ES-I3 (cell line): ENCODE measurements around the gene PCIF1.
"Not testable (repeated sequence)": the region's sequence is repeated elsewhere in the genome, so short reads cannot be mapped to it uniquely, and the experiment has no call there.

ENCODE experiments used
- H3K36me3 ChIP-seq: 2 replicates; pipeline ENCODE4 v1.6.1; 2013; ENCODE audit warnings: mild to moderate bottlenecking, low read length, control low read depth, moderate library complexity; ENCODE audit not compliant: insufficient read depth
- H3K4me1 ChIP-seq: 2 replicates; pipeline ENCODE4 v1.6.1; 2013; ENCODE audit warnings: mild to moderate bottlenecking, control low read depth, low read length; ENCODE audit not compliant: insufficient read depth
- H3K9ac ChIP-seq: 2 replicates; pipeline ENCODE4 v1.6.1; 2013; ENCODE audit warnings: low read depth, mild to moderate bottlenecking, low read length, moderate library complexity
- H3K9me3 ChIP-seq: 2 replicates; pipeline ENCODE4 v1.6.1; 2013; ENCODE audit warnings: mild to moderate bottlenecking, low read length, moderate library complexity; ENCODE audit not compliant: control insufficient read depth, insufficient read depth

PCIF1 gene

DNA sequence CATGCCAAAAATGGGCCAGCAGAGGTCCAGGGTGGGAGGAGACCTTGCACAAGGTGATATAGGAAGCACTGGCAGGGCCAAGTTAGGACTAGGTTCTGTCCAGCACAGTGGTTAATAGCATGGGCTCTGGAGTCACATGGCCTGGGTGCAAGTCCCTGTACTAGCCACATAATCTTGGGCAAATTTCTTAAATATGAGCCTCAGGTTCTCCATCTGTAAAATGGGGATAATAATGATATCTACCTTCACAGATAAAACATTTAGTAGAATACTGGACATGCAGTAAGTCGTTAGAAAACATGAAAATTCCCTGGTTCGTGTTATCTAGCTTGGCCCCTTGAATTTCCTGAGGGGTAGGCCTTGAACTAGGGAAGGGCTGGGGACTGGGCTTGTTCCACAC is 37.2 kb upstream of the PCIF1 start:
- Histone ChIP-seq H3K4me1 (no peaks in the 10 kb centered on the region), H3K9ac (no peak overlapping the region), H3K9me3 (no peaks in the 10 kb centered on the region), H3K36me3 (peaks cover 11% of the 10 kb centered on the region; the same call in 1 of the 2 replicates)

DNA sequence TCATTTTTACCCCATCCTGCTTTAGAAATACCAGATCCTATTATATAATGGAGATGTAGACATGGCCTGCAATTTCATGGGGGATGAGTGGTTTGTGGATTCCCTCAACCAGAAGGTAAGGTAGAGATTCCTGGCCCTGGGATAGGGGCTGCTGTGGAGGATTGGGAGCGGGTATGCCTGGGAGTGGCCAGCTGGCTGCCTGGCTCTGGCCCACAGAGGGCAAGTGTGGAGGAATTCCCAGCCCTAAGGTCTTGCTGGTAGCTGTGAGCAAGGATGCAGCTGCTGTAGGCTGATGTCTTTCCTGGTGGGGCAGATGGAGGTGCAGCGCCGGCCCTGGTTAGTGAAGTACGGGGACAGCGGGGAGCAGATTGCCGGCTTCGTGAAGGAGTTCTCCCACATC is 36.8 kb upstream of the PCIF1 start:
- H3K9ac ChIP-seq = no peak overlapping the region
- H3K36me3 ChIP-seq = peaks cover 11% of the 10 kb centered on the region; the same call in 1 of the 2 replicates
- H3K9me3 ChIP-seq = no peaks in the 10 kb centered on the region
- no peaks in the 10 kb centered on the region for H3K4me1 ChIP-seq

DNA sequence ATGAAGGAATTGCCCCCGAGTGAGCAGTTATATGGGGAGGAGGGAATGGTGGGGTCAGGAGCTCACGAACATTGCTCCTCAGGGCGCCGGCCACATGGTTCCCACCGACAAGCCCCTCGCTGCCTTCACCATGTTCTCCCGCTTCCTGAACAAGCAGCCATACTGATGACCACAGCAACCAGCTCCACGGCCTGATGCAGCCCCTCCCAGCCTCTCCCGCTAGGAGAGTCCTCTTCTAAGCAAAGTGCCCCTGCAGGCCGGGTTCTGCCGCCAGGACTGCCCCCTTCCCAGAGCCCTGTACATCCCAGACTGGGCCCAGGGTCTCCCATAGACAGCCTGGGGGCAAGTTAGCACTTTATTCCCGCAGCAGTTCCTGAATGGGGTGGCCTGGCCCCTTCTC is 36.2 kb upstream of the PCIF1 start:
- no peaks in the 10 kb centered on the region for H3K4me1 ChIP-seq
- peaks cover 11% of the 10 kb centered on the region; the same call in 1 of the 2 replicates for H3K36me3 ChIP-seq
- H3K9ac ChIP-seq = no peak overlapping the region
- H3K9me3 ChIP-seq = no peaks in the 10 kb centered on the region

DNA sequence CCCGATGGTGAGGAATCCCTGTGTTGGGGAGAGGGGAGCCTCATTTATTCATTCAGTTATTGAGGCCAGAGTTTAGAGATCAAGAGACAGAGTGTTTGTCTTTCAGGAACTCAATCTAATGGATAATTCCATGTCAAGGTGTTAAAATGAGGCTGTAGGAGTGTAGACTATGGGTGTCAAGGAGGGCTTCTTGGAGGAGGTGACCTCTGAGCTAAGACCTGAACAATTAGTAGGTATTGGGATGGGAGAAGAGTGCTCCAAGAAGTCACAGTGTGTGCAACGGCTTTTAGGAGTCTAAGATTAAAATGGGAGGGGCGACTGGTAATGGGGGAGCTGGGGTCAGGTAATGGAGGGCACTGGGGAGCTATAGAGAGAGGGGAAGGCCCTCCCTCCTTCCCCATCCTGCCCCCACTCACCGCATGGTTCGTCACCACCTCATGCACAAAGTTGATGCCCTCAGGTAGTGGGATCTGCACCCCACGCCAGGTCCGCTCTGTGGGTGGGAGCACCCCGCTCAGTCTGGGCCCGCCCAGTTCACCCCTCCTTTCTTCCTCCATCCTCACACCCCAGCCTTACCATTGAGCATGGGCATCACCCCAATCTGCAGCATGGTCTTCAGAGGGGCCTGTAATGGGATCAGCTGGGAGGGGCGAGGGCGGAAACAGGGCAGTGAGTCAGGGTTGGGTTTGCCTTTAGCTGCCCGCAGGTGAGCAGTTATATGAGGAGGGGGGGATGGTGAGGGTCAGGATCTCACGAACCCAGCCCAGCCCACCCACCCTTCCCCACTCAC is 35.2 kb upstream of the PCIF1 start:
- no peaks in the 10 kb centered on the region for H3K9me3 ChIP-seq
- no peaks in the 10 kb centered on the region for H3K4me1 ChIP-seq
- H3K36me3 ChIP-seq = 0 out of 2 replicates have a peak, but pooled peaks cover 8% of the 10 kb centered on the region
- no peak overlapping the region for H3K9ac ChIP-seq

DNA sequence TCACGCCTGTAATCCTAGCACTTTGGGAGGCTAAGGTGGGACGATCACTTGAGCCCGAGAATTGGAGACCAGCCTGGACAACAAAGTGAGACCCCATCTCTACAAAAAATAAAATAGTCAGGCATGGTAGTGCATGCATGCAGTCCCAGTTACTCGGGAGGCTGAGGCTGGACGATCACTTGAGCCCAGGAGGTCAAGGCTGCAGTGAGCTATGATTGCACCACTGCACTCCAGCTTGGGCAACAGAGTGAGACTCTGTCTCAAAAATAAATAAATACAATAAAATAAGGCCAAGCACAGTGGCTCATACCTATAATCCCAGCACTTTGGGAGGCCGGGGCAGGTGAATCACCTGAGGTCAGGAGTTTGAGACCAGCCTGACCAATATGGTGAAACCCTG is 33.2 kb upstream of the PCIF1 start:
- H3K36me3 ChIP-seq = peaks cover 12% of the 10 kb centered on the region; the same call in 1 of the 2 replicates
- H3K4me1 ChIP-seq, H3K9ac ChIP-seq, H3K9me3 ChIP-seq: not testable (repeated sequence)

DNA sequence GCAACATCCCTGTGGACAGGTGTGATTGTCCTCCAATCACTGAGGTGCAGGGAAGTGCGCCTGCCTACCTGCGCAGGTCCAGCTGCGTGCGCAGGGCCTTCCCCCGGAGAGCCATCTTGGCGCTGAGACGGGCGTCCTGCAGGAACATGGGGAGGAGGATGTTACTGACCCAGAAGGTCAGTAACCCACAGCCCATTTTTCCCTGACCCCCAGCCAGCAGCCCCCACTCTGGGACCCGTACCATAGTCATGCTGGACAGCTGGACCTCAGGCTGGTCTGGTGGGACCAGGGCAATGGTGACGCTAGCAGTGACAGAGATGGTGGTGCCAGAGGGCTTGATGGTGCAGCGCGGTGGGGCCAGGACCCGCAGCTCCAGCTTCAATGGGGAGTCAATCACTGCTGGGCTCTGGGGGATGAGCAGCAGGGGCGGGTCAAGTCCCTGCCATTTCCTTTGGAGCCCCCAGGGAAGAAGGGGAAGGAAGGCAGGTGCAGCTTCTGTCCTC is 32.2 kb upstream of the PCIF1 start:
- no peaks in the 10 kb centered on the region for H3K4me1 ChIP-seq
- H3K9me3 ChIP-seq = no peaks in the 10 kb centered on the region
- no peak overlapping the region for H3K9ac ChIP-seq
- H3K36me3 ChIP-seq = peaks cover 12% of the 10 kb centered on the region; the same call in 1 of the 2 replicates

DNA sequence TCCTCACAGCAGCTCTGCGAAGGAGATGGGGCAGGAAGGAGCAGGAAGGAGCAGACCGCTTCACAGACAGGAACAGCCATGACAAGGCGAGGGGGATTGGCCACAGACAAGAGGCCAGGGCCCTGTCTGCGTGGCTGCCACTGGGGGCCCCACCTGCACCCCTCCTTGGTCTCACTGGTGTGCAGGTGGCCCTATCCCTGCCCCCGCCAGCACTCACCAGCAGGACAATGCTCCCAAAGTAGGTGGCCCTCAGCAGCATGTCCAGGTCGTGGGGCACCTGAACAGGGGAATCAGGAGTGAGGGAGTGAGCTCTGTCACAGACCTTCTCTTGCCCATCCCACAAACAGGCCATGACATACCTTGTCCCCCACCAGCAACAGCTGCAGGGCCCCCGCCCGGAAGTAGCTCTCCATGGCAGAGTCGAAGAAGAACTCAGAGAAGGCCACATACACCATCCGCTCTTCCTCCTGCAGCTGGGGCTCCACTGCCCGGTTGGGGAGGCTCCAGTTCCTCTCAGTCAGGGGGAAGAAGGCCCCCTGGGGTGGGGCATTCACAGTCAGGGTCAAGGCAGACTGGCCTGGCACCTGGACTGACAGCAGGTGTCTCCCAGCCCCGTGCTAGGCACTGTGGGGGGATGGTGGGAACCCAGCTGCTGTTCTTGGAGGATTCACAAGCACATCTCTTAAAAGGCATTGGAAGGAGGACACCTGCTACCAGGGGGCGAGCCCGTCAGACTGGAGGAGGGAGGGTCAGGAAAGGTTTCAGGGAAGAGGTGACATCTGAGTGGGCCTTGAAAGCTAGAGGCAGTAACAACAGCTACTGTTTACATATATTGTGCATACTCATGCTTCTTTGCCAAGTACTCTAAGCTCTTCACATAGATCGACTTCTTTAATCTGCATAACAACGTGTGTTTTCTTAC is 29.6 kb upstream of the PCIF1 start:
- Histone ChIP-seq H3K4me1 (no peaks in the 10 kb centered on the region), H3K36me3 (peaks cover 15% of the 10 kb centered on the region), H3K9ac (no peak overlapping the region), H3K9me3 (no peaks in the 10 kb centered on the region)

DNA sequence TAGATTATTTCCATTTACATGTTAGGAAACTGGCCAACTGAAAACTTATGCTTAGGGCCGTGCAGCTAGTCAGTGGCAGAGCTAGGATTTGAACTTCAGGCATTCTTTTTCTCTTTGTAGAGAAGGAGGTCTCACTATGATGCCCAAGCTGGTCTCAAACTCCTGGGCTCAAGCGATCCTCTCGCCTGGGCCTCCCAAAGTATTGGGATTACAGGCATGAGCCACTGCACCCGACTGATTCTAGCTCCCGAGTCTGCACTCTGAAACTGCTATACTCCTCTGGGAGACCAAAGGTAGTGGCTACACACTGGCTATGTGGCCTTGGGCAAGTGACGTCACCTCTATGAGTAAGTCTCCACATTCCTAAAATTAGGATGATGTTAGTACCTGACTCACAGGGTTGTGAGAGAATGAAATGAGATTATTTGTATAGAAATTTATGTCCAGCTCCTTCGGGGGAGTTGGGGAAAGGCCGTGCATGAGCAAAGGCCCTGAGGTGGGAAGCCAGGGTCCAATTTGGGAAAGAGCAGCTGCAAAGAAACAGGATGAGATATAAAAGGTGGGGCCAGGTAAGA is 28.9 kb upstream of the PCIF1 start:
- H3K9me3 ChIP-seq = no peaks in the 10 kb centered on the region
- no peaks in the 10 kb centered on the region; the same call in 1 of the 2 replicates for H3K4me1 ChIP-seq
- H3K36me3 ChIP-seq = peaks cover 13% of the 10 kb centered on the region
- no peak overlapping the region for H3K9ac ChIP-seq

DNA sequence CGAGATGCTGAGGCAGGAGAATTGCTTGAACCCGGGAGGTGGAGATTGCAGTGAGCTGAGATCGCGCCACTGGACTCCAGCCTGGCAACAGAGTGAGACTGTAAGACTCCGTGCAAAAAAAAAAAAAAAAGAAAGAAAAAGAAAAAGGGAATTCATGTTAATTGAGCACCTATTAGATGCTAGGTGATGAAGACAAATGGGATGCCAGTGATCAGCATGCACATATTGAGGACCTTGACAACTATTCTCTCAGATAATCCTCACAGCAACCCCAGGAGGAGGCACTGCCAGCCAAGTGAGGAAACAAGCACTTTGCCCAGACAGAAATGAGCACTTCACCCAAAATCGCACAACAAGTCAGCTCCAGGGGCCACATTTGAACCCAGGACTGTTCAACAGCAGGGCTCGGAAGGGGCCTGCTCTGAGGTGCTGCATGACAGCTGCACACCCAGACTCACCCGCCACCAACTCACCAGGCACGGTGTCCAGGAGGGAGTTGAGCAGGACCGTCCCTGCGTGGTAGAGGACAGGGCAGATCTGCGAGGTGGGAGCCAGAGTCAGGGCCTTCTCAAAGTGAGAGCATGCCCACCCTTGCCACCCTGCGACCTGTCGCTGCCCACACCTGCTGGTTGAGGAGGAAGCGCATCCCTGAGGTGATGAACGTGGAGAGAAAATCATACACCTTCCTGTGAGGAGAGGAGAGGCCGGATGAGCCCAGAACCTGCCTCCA is 27.1 kb upstream of the PCIF1 start:
- no peak overlapping the region for H3K9ac ChIP-seq
- H3K36me3 ChIP-seq = peaks cover 8% of the 10 kb centered on the region
- H3K4me1 ChIP-seq = no peaks in the 10 kb centered on the region; the same call in 1 of the 2 replicates

DNA sequence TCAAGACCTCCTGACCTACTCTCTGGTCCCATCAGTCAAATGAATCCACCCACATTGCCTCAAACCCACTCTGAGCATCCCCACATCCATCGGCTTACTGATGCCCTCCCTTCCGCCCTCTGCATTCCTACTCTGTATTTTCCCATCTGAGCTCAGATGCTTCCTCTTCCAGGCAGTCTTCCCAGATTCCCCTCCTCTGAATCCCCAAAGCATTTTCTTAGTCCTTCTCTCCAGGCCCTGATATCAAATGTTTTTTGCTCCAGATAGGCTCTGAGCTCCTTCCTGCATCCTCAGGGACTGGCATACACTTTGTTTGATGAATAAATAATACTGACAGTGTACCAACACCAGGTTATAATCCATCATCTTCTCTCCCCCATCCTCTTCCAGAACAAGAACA is 26.4 kb upstream of the PCIF1 start:
- no peaks in the 10 kb centered on the region; the same call in 1 of the 2 replicates for H3K4me1 ChIP-seq
- H3K9me3 ChIP-seq = no peaks in the 10 kb centered on the region
- H3K9ac ChIP-seq = no peak overlapping the region
- peaks cover 8% of the 10 kb centered on the region for H3K36me3 ChIP-seq

More for the DNA sequence above, 27.1 kb upstream of the PCIF1 start:
- H3K9me3 ChIP-seq = no peaks in the 10 kb centered on the region

DNA sequence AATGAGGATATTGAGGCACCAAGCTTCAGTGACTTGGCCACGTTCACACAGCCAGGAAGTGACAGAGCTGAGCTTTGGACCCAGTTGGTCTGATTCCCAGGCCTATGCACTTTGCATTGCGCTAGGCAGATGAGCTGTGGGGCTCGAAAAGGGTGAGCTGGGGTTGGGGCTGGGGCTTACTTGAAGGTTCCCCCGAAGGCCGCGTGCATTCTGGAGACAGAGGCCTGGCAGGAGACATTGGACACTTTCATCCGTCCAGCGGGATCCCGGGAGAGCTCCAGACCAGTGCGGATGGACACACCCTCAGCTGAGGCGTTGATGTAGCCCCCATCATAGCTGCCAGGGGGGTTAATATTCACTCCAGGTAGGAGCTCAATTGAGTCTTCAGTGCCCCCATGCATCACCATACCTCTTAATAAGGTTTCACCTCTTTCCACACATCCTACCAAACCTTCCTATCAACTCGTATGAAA is 25.1 kb upstream of the PCIF1 start:
- H3K9ac ChIP-seq = no peak overlapping the region

DNA sequence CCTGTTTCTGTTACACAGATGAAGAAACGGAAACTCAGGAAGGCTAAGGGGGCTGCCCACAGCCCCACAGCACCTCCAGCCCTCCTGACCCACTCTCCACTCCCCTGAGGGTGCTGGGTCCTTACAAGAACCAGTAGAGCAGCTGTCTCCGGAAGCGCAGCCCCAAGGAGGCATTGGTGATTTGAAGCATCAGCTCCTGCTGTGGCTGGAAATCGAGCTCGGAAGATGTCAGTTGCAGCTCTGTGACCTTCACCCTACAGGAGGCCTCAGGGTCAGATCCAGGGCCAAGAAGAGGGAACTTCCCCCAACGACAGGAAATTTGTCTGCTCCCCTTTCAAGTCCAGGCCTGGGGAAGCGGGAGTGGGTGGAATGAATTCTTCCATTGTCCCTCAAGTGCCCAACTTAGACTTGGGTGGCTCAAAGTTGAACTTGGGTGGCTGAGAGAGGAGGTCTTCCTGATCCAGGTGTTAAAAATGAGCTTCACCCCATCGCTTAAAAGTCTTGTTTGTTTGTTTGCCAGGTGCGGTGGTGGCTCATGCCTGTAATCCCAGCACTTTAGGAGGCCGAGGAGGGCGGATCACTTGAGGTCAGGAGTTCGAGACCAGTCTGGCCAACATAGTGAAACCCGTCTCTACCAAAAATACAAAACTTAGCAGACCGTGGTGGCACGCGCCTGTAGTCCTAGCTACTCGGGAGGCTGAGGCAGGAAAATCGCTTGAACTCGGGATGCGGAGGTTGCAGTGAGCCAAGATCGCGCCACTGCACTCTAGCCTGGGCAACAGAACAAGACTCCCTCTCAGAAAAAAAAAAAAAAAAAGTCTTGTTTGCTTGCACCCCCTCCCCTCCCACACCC is 24.4 kb upstream of the PCIF1 start:
- peak overlapping the region; percentile 32; the same call in 1 of the 2 replicates for H3K9ac ChIP-seq
- no peaks in the 10 kb centered on the region; the same call in 1 of the 2 replicates for H3K4me1 ChIP-seq
- H3K36me3 ChIP-seq = peaks cover 5% of the 10 kb centered on the region
- H3K9me3 ChIP-seq = no peaks in the 10 kb centered on the region

More for the DNA sequence above, 25.1 kb upstream of the PCIF1 start:
- peaks cover 7% of the 10 kb centered on the region for H3K36me3 ChIP-seq
- no peaks in the 10 kb centered on the region for H3K9me3 ChIP-seq
- no peaks in the 10 kb centered on the region; the same call in 1 of the 2 replicates for H3K4me1 ChIP-seq
